ENCODE data around the gene KIF25. TPM values are rescaled to one million over a fixed set of nuclear protein-coding genes. Genes with fewer than 3 reads are reported as not detected.

The KIF25 gene
- total RNA-seq (2014; rRNA removed; shearing (Covaris generic)), result not detected in 2 replicates
- polyA plus RNA-seq (2015; cell fraction: cytosol; rRNA removed), result not detected in 2 replicates
- not detected in 2 replicates for polyA plus RNA-seq (2015; cell fraction: nucleus; rRNA removed)

- no peak for DNase-seq (ENCODE audit: low read depth)
Observed at GRCh38 chr6:167997642-167998041, at the start of gene KIF25. Gene KIF25, plus strand, starts transcription at chr6:167997671. Its CDS starts 31,915 bp downstream, at chr6:168029586.

GRCh38 chr6:167947716-167948115 lies 49.8 kb upstream of the KIF25 start:
- DNase-seq (ENCODE audit: low read depth), result no peak

- no peak for DNase-seq (ENCODE audit: low read depth)
Observed at GRCh38 chr6:167948716-167949115, 48.8 kb upstream of the KIF25 start.

- DNase-seq (ENCODE audit: low read depth), result no peak
Observed at GRCh38 chr6:167949121-167949684, 48.3 kb upstream of the KIF25 start.

GRCh38 chr6:167951781-167952511 lies 45.5 kb upstream of the KIF25 start:
- no peak for DNase-seq (ENCODE audit: low read depth)

- DNase-seq (ENCODE audit: low read depth), result no peak
Observed at GRCh38 chr6:167952512-167952859, 45.0 kb upstream of the KIF25 start.

- DNase-seq (ENCODE audit: low read depth), result no peak
Observed at GRCh38 chr6:167953551-167953950, 43.9 kb upstream of the KIF25 start.

GRCh38 chr6:167954151-167954550 lies 43.3 kb upstream of the KIF25 start:
- no peak for DNase-seq (ENCODE audit: low read depth)

GRCh38 chr6:167956491-167956890 lies 41.0 kb upstream of the KIF25 start:
- DNase-seq (ENCODE audit: low read depth), result no peak

GRCh38 chr6:167956983-167957492 lies 40.4 kb upstream of the KIF25 start:
- DNase-seq (ENCODE audit: low read depth), result peak; percentile 20

- no peak for DNase-seq (ENCODE audit: low read depth)
Observed at GRCh38 chr6:167957626-167958025, 39.8 kb upstream of the KIF25 start.

GRCh38 chr6:167960579-167960978 lies 36.9 kb upstream of the KIF25 start:
- no peak for DNase-seq (ENCODE audit: low read depth)

GRCh38 chr6:167962711-167963110 lies 34.8 kb upstream of the KIF25 start:
- DNase-seq (ENCODE audit: low read depth), result no peak

- no peak for DNase-seq (ENCODE audit: low read depth)
Observed at GRCh38 chr6:167963589-167964057, 33.8 kb upstream of the KIF25 start.

GRCh38 chr6:167965592-167966539 lies 31.6 kb upstream of the KIF25 start:
- DNase-seq (ENCODE audit: low read depth), result no peak

GRCh38 chr6:167966540-167966905 lies 30.9 kb upstream of the KIF25 start:
- DNase-seq (ENCODE audit: low read depth), result no peak

- peak; percentile 21 for DNase-seq (ENCODE audit: low read depth)
Observed at GRCh38 chr6:167968091-167968490, 29.4 kb upstream of the KIF25 start.

GRCh38 chr6:167970230-167970629 lies 27.2 kb upstream of the KIF25 start:
- no peak for DNase-seq (ENCODE audit: low read depth)

- DNase-seq (ENCODE audit: low read depth), result no peak
Observed at GRCh38 chr6:167972193-167972592, 25.3 kb upstream of the KIF25 start.

- no peak for DNase-seq (ENCODE audit: low read depth)
Observed at GRCh38 chr6:167973148-167973885, 24.2 kb upstream of the KIF25 start.

Measured in HT1080 (cell line).